Spleen (tissue), 7 donors: Measurements from ENCODE around the gene ASPA.

Experiments
- POLR2A ChIP-seq, 3 donors: fragments of 450-650 bp; IDR thresholded peaks; one replicate each; pipeline ENCODE4 v1.5.1; 2017; ENCODE audit warnings: antibody characterized with exemption in 3 of 3, mild to moderate bottlenecking in 1 of 3
- TF ChIP-seq, protein P1 (sequence below), 11 experiments: fragments of 200-600 bp in 7 of 11; fragments of 450-650 bp in 4 of 11; sonication (generic) in 4 of 11; IDR thresholded peaks in 8 of 11; conservative IDR thresholded peaks in 3 of 11; 1 replicate in 7 of 11; 2 replicates in 4 of 11; pipeline versions ENCODE4 v1.4.0 to v1.8.0; 2016 to 2021; ENCODE audit warnings: antibody characterized with exemption in 11 of 11, inconsistent platforms in 4 of 11, mild to moderate bottlenecking in 1 of 11
- donor health status: DM: no; HTN: no; CAD: no; lungs with moderate emphysema.
- donor health status: DM: no; HTN: no; CAD: no.
- donor health status: DM: no; HTN: no; CAD: no.

DNA sequence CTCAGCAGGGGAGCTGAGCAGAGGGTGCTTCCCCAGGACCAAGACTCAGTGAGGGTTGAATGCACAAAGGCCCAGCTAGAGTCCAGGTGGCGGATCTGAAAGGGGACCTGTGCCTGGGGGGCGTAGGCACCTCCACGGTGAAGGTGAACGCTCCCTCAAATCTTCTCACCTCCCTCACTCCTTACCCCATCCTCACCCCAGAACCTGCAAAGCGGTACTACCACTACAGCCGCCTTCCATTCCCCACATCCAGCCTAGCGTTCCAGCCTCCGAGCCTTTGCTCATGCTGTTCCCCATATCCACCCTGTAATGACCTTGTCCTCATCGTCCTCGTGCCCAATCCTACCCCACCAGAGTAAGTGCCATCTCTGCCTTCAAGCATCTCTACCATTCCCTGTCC, 51.2 kb downstream of the ASPA start:
- TF ChIP-seq, protein P1, sequence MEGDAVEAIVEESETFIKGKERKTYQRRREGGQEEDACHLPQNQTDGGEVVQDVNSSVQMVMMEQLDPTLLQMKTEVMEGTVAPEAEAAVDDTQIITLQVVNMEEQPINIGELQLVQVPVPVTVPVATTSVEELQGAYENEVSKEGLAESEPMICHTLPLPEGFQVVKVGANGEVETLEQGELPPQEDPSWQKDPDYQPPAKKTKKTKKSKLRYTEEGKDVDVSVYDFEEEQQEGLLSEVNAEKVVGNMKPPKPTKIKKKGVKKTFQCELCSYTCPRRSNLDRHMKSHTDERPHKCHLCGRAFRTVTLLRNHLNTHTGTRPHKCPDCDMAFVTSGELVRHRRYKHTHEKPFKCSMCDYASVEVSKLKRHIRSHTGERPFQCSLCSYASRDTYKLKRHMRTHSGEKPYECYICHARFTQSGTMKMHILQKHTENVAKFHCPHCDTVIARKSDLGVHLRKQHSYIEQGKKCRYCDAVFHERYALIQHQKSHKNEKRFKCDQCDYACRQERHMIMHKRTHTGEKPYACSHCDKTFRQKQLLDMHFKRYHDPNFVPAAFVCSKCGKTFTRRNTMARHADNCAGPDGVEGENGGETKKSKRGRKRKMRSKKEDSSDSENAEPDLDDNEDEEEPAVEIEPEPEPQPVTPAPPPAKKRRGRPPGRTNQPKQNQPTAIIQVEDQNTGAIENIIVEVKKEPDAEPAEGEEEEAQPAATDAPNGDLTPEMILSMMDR (IDR thresholded peaks at IDR 0.05 in 8 of 11, conservative IDR thresholded peaks at IDR 0.05 in 3 of 11) = no peak
- no peak for TF ChIP-seq POLR2A (IDR thresholded peaks at IDR 0.05)
